ENCODE measurements around the gene ILF3. TPM values are rescaled to one million over a fixed set of nuclear protein-coding genes. Genes with fewer than 3 reads are reported as not detected.

The ILF3 gene
- total RNA-seq (2022; extraction: Qiagen RNA extraction; ENCODE audit: low read depth) = 159 to 173 TPM (median 167 TPM) in 5 replicates

GRCh38 chr19:10653732-10654609 lies at the start of gene ILF3:
Gene ILF3, plus strand, starts transcription at chr19:10654346. Its CDS starts 16,260 bp downstream, at chr19:10670606.

GRCh38 chr19:10625003-10625761 lies 29.0 kb upstream of the ILF3 start, which contains the start of gene SLC44A2:
Gene SLC44A2, plus strand, starts transcription at chr19:10625553. Its CDS starts 81 bp downstream, at chr19:10625634.

GRCh38 chr19:10717356-10718204 lies 63.4 kb downstream of the ILF3 start, which contains the start of gene DNM2:
Gene DNM2, plus strand, starts transcription at chr19:10718079. Its CDS starts 164 bp downstream, at chr19:10718243.

Other genes with a start within 250 kb of the ILF3 start
- 3.7 to 5.2 TPM (median 5.1 TPM) in 5 replicates for gene PDE4A, start 233.8 kb upstream of the ILF3 start, total RNA-seq (2022; extraction: Qiagen RNA extraction; ENCODE audit: low read depth)
- 52.6 to 73.6 TPM (median 67.5 TPM) in 5 replicates for gene KEAP1, start 151.0 kb upstream of the ILF3 start, total RNA-seq (2022; extraction: Qiagen RNA extraction; ENCODE audit: low read depth)
- gene S1PR5, start 136.9 kb upstream of the ILF3 start, total RNA-seq (2022; extraction: Qiagen RNA extraction; ENCODE audit: low read depth) = 1.7 to 2.6 TPM (median 2.3 TPM) in 5 replicates
- gene ATG4D, start 110.4 kb upstream of the ILF3 start, total RNA-seq (2022; extraction: Qiagen RNA extraction; ENCODE audit: low read depth) = 15.1 to 22.5 TPM (median 22.1 TPM) in 5 replicates
- gene KRI1, start 88.3 kb upstream of the ILF3 start, total RNA-seq (2022; extraction: Qiagen RNA extraction; ENCODE audit: low read depth) = 18.1 to 19.8 TPM (median 18.6 TPM) in 5 replicates
- gene CDKN2D, start 85.4 kb upstream of the ILF3 start, total RNA-seq (2022; extraction: Qiagen RNA extraction; ENCODE audit: low read depth) = 4.4 to 6.6 TPM (median 4.8 TPM) in 5 replicates
- gene AP1M2, start 67.0 kb upstream of the ILF3 start, total RNA-seq (2022; extraction: Qiagen RNA extraction; ENCODE audit: low read depth) = 26.7 to 47.6 TPM (median 40.6 TPM) in 5 replicates
- 5.6 to 7.9 TPM (median 6.6 TPM) in 5 replicates for gene SLC44A2, start 28.8 kb upstream of the ILF3 start, total RNA-seq (2022; extraction: Qiagen RNA extraction; ENCODE audit: low read depth)
- gene QTRT1, start 47.1 kb downstream of the ILF3 start, total RNA-seq (2022; extraction: Qiagen RNA extraction; ENCODE audit: low read depth) = 29.9 to 37.3 TPM (median 34.7 TPM) in 5 replicates
- 51.4 to 60.0 TPM (median 52.3 TPM) in 5 replicates for gene DNM2, start 63.7 kb downstream of the ILF3 start, total RNA-seq (2022; extraction: Qiagen RNA extraction; ENCODE audit: low read depth)
- 25.8 to 31.9 TPM (median 29.8 TPM) in 5 replicates for gene TMED1, start 181.9 kb downstream of the ILF3 start, total RNA-seq (2022; extraction: Qiagen RNA extraction; ENCODE audit: low read depth)
- 0.15 to 0.26 TPM (median 0.22 TPM) in 4 of 5 replicates, not detected in the other for gene C19orf38, start 194.1 kb downstream of the ILF3 start, total RNA-seq (2022; extraction: Qiagen RNA extraction; ENCODE audit: low read depth)
- gene CARM1, start 217.2 kb downstream of the ILF3 start, total RNA-seq (2022; extraction: Qiagen RNA extraction; ENCODE audit: low read depth) = 38.1 to 50.6 TPM (median 47.4 TPM) in 5 replicates